Stomach (tissue), 9 donors: Measurements from ENCODE around the gene RC3H2. TPM values are rescaled to one million over a fixed set of nuclear protein-coding genes. Genes with fewer than 3 reads are reported as not detected.
"Not testable (repeated sequence)": the region's sequence is repeated elsewhere in the genome, so short reads cannot be mapped to it uniquely, and the experiment has no call there.

ENCODE experiments used
- DNase-seq, 2 donors: peaks; one replicate each; pipeline versions ENCODE4 v3.0.0 to v3.0.0-alpha.2; 2013 to 2019
- H3K27ac ChIP-seq, 5 donors: fragments of 200-600 bp in 4 of 5; sonication (generic) in 4 of 5; one replicate each; pipeline ENCODE4 v1.5.1; 2013 to 2019; ENCODE audit warnings: mild to moderate bottlenecking in 1 of 5, moderate library complexity in 1 of 5
- H3K27me3 ChIP-seq, 3 donors: fragments of 200-600 bp; sonication (generic); one replicate each; pipeline ENCODE4 v1.5.1; 2017 to 2019; ENCODE audit warnings: mixed run types in 1 of 3
- H3K36me3 ChIP-seq, 4 donors: fragments of 200-600 bp; sonication (generic); 1 replicate in 3 of 4; 2 replicates in 1 of 4; pipeline ENCODE4 v1.5.1; 2016 to 2019
- H3K4me1 ChIP-seq, 4 donors: fragments of 200-600 bp; sonication (generic); one replicate each; pipeline ENCODE4 v1.5.1; 2016 to 2019
- H3K4me3 ChIP-seq, 4 donors: fragments of 200-600 bp; sonication (generic) in 3 of 4; one replicate each; pipeline ENCODE4 v1.5.1; 2016 to 2019; ENCODE audit warnings: mild to moderate bottlenecking in 1 of 4
- H3K9me3 ChIP-seq, 4 donors: fragments of 200-600 bp; sonication (generic); one replicate each; pipeline ENCODE4 v1.5.1; 2016 to 2019
- CTCF ChIP-seq, 7 experiments: fragments of 450-650 bp in 4 of 7; fragments of 200-600 bp in 3 of 7; sonication (generic) in 3 of 7; IDR thresholded peaks; one replicate each; pipeline ENCODE4 v1.5.1; 2016 to 2019; ENCODE audit warnings: antibody characterized with exemption in 7 of 7, control low read depth in 2 of 7, mild to moderate bottlenecking in 1 of 7
- EP300 ChIP-seq: sonication (generic); formaldehyde crosslinking; IDR thresholded peaks from one replicate; pipeline ENCODE4 v1.6.1; 2017; ENCODE audit warnings: antibody characterized with exemption
- POLR2A ChIP-seq, 4 donors: fragments of 450-650 bp; IDR thresholded peaks; one replicate each; pipeline ENCODE4 v1.6.1; 2016; ENCODE audit warnings: antibody characterized with exemption in 4 of 4, control low read depth in 2 of 4, mild to moderate bottlenecking in 1 of 4, moderate library complexity in 1 of 4
- POLR2AphosphoS5 ChIP-seq, 3 donors: sonication (generic); formaldehyde crosslinking; IDR thresholded peaks; one replicate each; pipeline ENCODE4 v1.6.1; 2016; ENCODE audit warnings: antibody characterized with exemption in 3 of 3
- WGBS, 5 donors: extraction: QIAGEN DNeasy Blood & Tissue Kit in 3 of 5; methylation state at CpG; one replicate each; pipeline versions ENCODE4 v1.1.5 to v1.1.7; 2013 to 2018; 5-methylcytosine and 5-hydroxymethylcytosine counted together
- intact Hi-C: fragments of 100-400 bp; cut with DNase I; formaldehyde crosslinking; loops from one replicate; pipeline ENCODE4 v1.15.1; 2023; ENCODE audit warnings: low total_unique reads
- polyA plus RNA-seq, 3 donors: library from polyadenylated mRNA; stranded (reverse); fragments of 200-250 nt; gene quantifications; one replicate each; pipeline ENCODE4 v1.2.3, GENCODE V29; 2013
- total RNA-seq, 5 donors: library from RNA; depleted of rRNA; stranded (reverse); fragments of >200 nt; gene quantifications; one replicate each; pipeline versions ENCODE4 v1.1.0 to v1.2.3, GENCODE V29; 2014 to 2016
- donor health status: healthy with polysubstance abuse.
- donor health status: Bipolar disorder and iron deficiency.
- donor health status: healthy.

RC3H2 gene
- total and polyA plus RNA-seq, 8 donors = 5.8 to 66.3 (median 22.3) TPM

DNA sequence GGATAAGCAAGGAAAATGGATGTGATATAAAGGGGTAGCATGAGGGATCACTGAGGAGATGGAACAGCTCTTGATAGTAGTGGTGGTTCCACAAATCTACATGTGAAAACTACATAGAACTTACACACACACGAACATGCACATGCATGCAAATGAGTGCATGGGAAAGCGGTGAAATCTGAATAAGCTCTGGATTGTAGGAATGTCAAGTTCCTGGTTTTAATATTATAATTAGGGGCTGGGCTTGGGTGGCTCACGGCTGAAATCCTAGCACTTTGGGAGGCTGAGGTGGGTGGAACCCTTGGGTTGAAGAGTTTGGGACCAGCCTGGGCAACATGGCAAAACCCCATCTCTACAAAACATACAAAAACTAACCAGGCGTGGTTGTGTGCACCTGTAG lies 63.7 kb downstream of the RC3H2 start:
- WGBS, 5 donors = 70 to 79% (median 74%) methylated on average over 4 of the region's 4 CpGs
- no peak for TF ChIP-seq POLR2A (IDR thresholded peaks at IDR 0.05)
- TF ChIP-seq EP300 = no peak
- TF ChIP-seq POLR2AphosphoS5 (IDR thresholded peaks at IDR 0.05) = no peak
- no peak for TF ChIP-seq CTCF (IDR thresholded peaks at IDR 0.05)
- no peak for DNase-seq
- Histone ChIP-seq H3K36me3 (peaks cover 0 to 15% (median 14%) of the 10 kb centered on the region in 4 donors), H3K9me3 (no peaks in the 10 kb centered on the region), H3K27ac (no peak overlapping the region), H3K4me1 (no peaks in the 10 kb centered on the region), H3K27me3 (no peaks in the 10 kb centered on the region), H3K4me3 (no peak overlapping the region)
- intact Hi-C loops = no loop called here

DNA sequence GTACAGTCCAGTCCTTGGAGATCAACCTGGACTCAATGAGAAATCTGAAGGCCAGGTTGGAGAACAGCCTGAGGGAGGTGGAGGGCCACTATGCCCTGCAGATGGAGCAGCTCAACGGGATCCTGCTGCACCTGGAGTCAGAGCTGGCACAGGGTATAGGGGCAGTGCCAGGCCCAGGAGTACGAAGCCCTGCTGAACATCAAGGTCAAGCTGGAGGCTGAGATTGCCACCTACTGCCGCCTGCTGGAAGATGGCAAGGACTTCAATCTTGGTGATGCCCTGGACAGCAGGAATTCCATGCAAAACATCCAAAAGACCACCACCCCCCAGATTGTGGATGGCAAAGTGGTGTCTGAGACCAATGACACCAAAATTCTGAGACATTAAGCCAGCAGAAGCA lies 66.7 kb downstream of the RC3H2 start:
- H3K27ac ChIP-seq, intact Hi-C loops, H3K4me1 ChIP-seq, H3K4me3 ChIP-seq, DNase-seq, H3K9me3 ChIP-seq, H3K27me3 ChIP-seq, H3K36me3 ChIP-seq: not testable (repeated sequence)
- WGBS, 5 donors = 65 to 80% (median 70%) methylated on average over 2 to 3 of the region's 3 CpGs

- no peak for DNase-seq
- WGBS, 5 donors = 92 to 97% (median 93%) methylated on average over 14 of the region's 14 CpGs
- Histone ChIP-seq H3K27me3 (no peaks in the 10 kb centered on the region), H3K9me3 (no peaks in the 10 kb centered on the region), H3K36me3 (no peaks in the 10 kb centered on the region), H3K4me1 (no peaks in the 10 kb centered on the region), H3K27ac (no peak overlapping the region), H3K4me3 (no peak overlapping the region)
- TF ChIP-seq CTCF (IDR thresholded peaks at IDR 0.05) = no peak
- no peak for TF ChIP-seq POLR2AphosphoS5 (IDR thresholded peaks at IDR 0.05)
- no peak for TF ChIP-seq POLR2A (IDR thresholded peaks at IDR 0.05)
- no peak for TF ChIP-seq EP300
- intact Hi-C loops = no loop called here
Measured at GRCh38 chr9:122837266-122837850, 67.8 kb downstream of the RC3H2 start.

DNA sequence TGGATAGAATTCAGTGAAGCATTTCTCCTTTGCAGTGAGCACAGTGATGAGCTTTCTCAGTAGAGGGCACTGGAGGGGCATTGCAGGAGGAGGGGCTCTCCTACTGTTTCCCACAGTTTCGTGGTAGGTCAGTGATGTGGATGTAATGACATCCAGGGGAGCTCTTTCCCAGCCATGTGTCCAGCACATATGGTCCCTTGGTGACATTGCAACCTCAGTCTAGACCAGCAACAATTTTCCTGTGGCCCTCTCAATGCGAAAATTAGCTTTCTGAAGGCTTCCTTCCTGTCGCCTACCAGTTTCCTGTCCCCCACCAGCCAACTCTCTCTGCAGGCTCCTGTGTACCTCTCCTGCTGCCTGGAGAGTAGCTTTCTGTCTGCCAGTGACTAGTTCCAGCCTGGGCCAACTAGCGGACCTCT lies 69.8 kb downstream of the RC3H2 start:
- WGBS, 5 donors = 55 to 61% (median 59%) methylated on average over 4 of the region's 4 CpGs
- intact Hi-C loops = no loop called here
- DNase-seq = peak in 1 of 2 donors; percentile 37

More for the DNA sequence above, 69.8 kb downstream of the RC3H2 start:
- TF ChIP-seq CTCF (IDR thresholded peaks at IDR 0.05) (no peak), POLR2AphosphoS5 (IDR thresholded peaks at IDR 0.05) (no peak), EP300 (no peak), POLR2A (IDR thresholded peaks at IDR 0.05) (no peak)
- no peaks in the 10 kb centered on the region for H3K36me3 ChIP-seq
- no peak overlapping the region for H3K27ac ChIP-seq
- no peak overlapping the region for H3K4me3 ChIP-seq
- H3K27me3 ChIP-seq = no peaks in the 10 kb centered on the region
- H3K9me3 ChIP-seq = no peaks in the 10 kb centered on the region
- no peaks in the 10 kb centered on the region for H3K4me1 ChIP-seq
